ENCODE measurements around the gene ANO2. TPM values are rescaled to one million over a fixed set of nuclear protein-coding genes. Genes with fewer than 3 reads are reported as not detected.

The ANO2 gene
- total RNA-seq, 1 donor from 2014 or later = 2.6 TPM

GRCh38 chr12:5575232-5575631, 369.8 kb downstream of the ANO2 start:
- Mint-ChIP-seq H3K4me3 (no peak overlapping the region), H3K27ac (no peak overlapping the region), H3K27me3 (peaks cover 29% of the 10 kb centered on the region), H3K9me3 (no peaks in the 10 kb centered on the region), H3K36me3 (peaks cover 4% of the 10 kb centered on the region), H3K4me1 (ENCODE audit: unreplicated experiment) (peaks cover 5% of the 10 kb centered on the region)
- no peak for TF ChIP-seq CTCF (conservative IDR thresholded peaks at IDR 0.05)
- no peak for DNase-seq (ENCODE audit: extremely low spot score, unreplicated experiment)

- H3K4me3 Mint-ChIP-seq = no peak overlapping the region
- H3K4me1 Mint-ChIP-seq (ENCODE audit: unreplicated experiment) = peaks cover 5% of the 10 kb centered on the region
- peaks cover 4% of the 10 kb centered on the region for H3K36me3 Mint-ChIP-seq
- DNase-seq (ENCODE audit: extremely low spot score, unreplicated experiment) = no peak
- peaks cover 37% of the 10 kb centered on the region for H3K27me3 Mint-ChIP-seq
- no peaks in the 10 kb centered on the region for H3K9me3 Mint-ChIP-seq
- no peak overlapping the region for H3K27ac Mint-ChIP-seq
- TF ChIP-seq CTCF (conservative IDR thresholded peaks at IDR 0.05) = no peak
Observed at GRCh38 chr12:5573390-5573789, 371.7 kb downstream of the ANO2 start.

GRCh38 chr12:5571115-5571514, 373.9 kb downstream of the ANO2 start:
- H3K4me1 Mint-ChIP-seq (ENCODE audit: unreplicated experiment) = peaks cover 17% of the 10 kb centered on the region

GRCh38 chr12:5570416-5570815, 374.6 kb downstream of the ANO2 start:
- Mint-ChIP-seq H3K9me3 (no peaks in the 10 kb centered on the region), H3K27me3 (peaks cover 57% of the 10 kb centered on the region), H3K4me1 (ENCODE audit: unreplicated experiment) (peaks cover 17% of the 10 kb centered on the region), H3K36me3 (no peaks in the 10 kb centered on the region), H3K27ac (no peak overlapping the region), H3K4me3 (no peak overlapping the region)
- no peak for TF ChIP-seq CTCF (conservative IDR thresholded peaks at IDR 0.05)
- DNase-seq (ENCODE audit: extremely low spot score, unreplicated experiment) = no peak

More at GRCh38 chr12:5571115-5571514, 373.9 kb downstream of the ANO2 start:
- Mint-ChIP-seq H3K27ac (no peak overlapping the region), H3K36me3 (peaks cover under 1% of the 10 kb centered on the region), H3K27me3 (peaks cover 53% of the 10 kb centered on the region), H3K9me3 (no peaks in the 10 kb centered on the region), H3K4me3 (no peak overlapping the region)
- DNase-seq (ENCODE audit: extremely low spot score, unreplicated experiment) = no peak
- no peak for TF ChIP-seq CTCF (conservative IDR thresholded peaks at IDR 0.05)

GRCh38 chr12:5568325-5568981, 376.6 kb downstream of the ANO2 start:
- H3K27me3 Mint-ChIP-seq = peaks cover 64% of the 10 kb centered on the region
- H3K36me3 Mint-ChIP-seq = no peaks in the 10 kb centered on the region
- no peaks in the 10 kb centered on the region for H3K9me3 Mint-ChIP-seq
- no peak overlapping the region for H3K4me3 Mint-ChIP-seq
- TF ChIP-seq CTCF (conservative IDR thresholded peaks at IDR 0.05) = no peak
- H3K4me1 Mint-ChIP-seq (ENCODE audit: unreplicated experiment) = peaks cover 17% of the 10 kb centered on the region
- DNase-seq (ENCODE audit: extremely low spot score, unreplicated experiment) = no peak
- H3K27ac Mint-ChIP-seq = no peak overlapping the region

All from type B pancreatic cell (in vitro differentiated cells).